Measurements from ENCODE around the gene RNF220. TPM values are rescaled to one million over a fixed set of nuclear protein-coding genes. Genes with fewer than 3 reads are reported as not detected.

RNF220 gene
- total and polyA plus RNA-seq, 9 of the 15 experiments (the other 6 are each of a cell fraction or from before 2014, with no cell fraction given) = 5.1 to 117 (median 66.9) TPM

GRCh38 chr1:44408212-44408582 lies 3.1 kb downstream of the RNF220 start (continued):
- no peak for TF ChIP-seq REST (IDR thresholded peaks at IDR 0.05; ENCODE audit: borderline replicate concordance)
- TF ChIP-seq REST (CRISPR knock-in tag; IDR thresholded peaks at IDR 0.05; ENCODE audit: low read depth) = no peak
- TF ChIP-seq TFAP4 (CRISPR knock-in tag; IDR thresholded peaks at IDR 0.05; ENCODE audit: borderline replicate concordance) = no peak
- no peak for TF ChIP-seq PRMT5 (CRISPR knock-in tag; IDR thresholded peaks at IDR 0.05)

Measured in K562 (cell line).